Esophagus squamous epithelium (tissue), 4 donors: Measurements from ENCODE around the gene SHMT2.

Experiments
- CTCF ChIP-seq, 6 experiments: fragments of 450-650 bp in 4 of 6; fragments of 200-600 bp in 2 of 6; sonication (generic) in 2 of 6; IDR thresholded peaks; one replicate each; pipeline ENCODE4 v1.5.1; 2016 to 2019; ENCODE audit warnings: antibody characterized with exemption in 6 of 6, mild to moderate bottlenecking in 4 of 6, moderate library complexity in 4 of 6
- POLR2A ChIP-seq, 4 donors: fragments of 450-650 bp; IDR thresholded peaks; one replicate each; pipeline ENCODE4 v1.6.1; 2017; ENCODE audit warnings: antibody characterized with exemption in 4 of 4, mild to moderate bottlenecking in 4 of 4, moderate library complexity in 3 of 4

GRCh38 chr12:57193706-57194245, 35.7 kb upstream of the SHMT2 start:
- TF ChIP-seq CTCF (IDR thresholded peaks at IDR 0.05) (no peak), POLR2A (IDR thresholded peaks at IDR 0.05) (no peak)
